Activated T-cell treated with anti-CD3 and anti-CD28 coated beads for 48 hours (primary cell): ENCODE data around the gene TBCD.

ENCODE experiments used
- DNase-seq: peaks from one replicate; pipeline ENCODE4 v3.0.0-alpha.2; 2020; ENCODE audit warnings: low read depth

The TBCD gene

GRCh38 chr17:82858376-82859126 is 106.7 kb downstream of the TBCD start:
- DNase-seq = no peak

GRCh38 chr17:82859431-82860403 is 107.9 kb downstream of the TBCD start:
- DNase-seq = peak; percentile 60

- DNase-seq = no peak
These were observed 108.9 kb downstream of the TBCD start for GRCh38 chr17:82860606-82861392.

- no peak for DNase-seq
These were observed 109.5 kb downstream of the TBCD start for GRCh38 chr17:82861393-82861775.

- no peak for DNase-seq
These were observed 110.3 kb downstream of the TBCD start for GRCh38 chr17:82862191-82862590.

- no peak for DNase-seq
These were observed 111.0 kb downstream of the TBCD start for GRCh38 chr17:82862737-82863382.

GRCh38 chr17:82863383-82863940 is 111.6 kb downstream of the TBCD start:
- no peak for DNase-seq

GRCh38 chr17:82863941-82864712 is 112.3 kb downstream of the TBCD start:
- DNase-seq = peak; percentile 75

GRCh38 chr17:82864713-82865248 is 112.9 kb downstream of the TBCD start:
- no peak for DNase-seq

GRCh38 chr17:82865274-82865673 is 113.4 kb downstream of the TBCD start:
- no peak for DNase-seq

- no peak for DNase-seq
These were observed 114.0 kb downstream of the TBCD start for GRCh38 chr17:82865774-82866395.

GRCh38 chr17:82866590-82867191 is 114.8 kb downstream of the TBCD start:
- no peak for DNase-seq

GRCh38 chr17:82867763-82868325 is 116.0 kb downstream of the TBCD start:
- DNase-seq = no peak

- DNase-seq = no peak
These were observed 116.9 kb downstream of the TBCD start for GRCh38 chr17:82868715-82869131.

- DNase-seq = no peak
These were observed 117.7 kb downstream of the TBCD start for GRCh38 chr17:82869536-82869935.

GRCh38 chr17:82870091-82870491 is 118.2 kb downstream of the TBCD start:
- DNase-seq = no peak

GRCh38 chr17:82870541-82870940 is 118.7 kb downstream of the TBCD start:
- DNase-seq = no peak

GRCh38 chr17:82871056-82871775 is 119.4 kb downstream of the TBCD start:
- DNase-seq = no peak
